ENCODE data around the gene RHOG. TPM values are rescaled to one million over a fixed set of nuclear protein-coding genes. Genes with fewer than 3 reads are reported as not detected.
A peak's percentile ranks its signal among the peaks of the same experiment; 100 is the strongest.

The RHOG gene
- total and polyA plus RNA-seq, 8 donors = 5.9 to 101 (median 34.0) TPM

DNA sequence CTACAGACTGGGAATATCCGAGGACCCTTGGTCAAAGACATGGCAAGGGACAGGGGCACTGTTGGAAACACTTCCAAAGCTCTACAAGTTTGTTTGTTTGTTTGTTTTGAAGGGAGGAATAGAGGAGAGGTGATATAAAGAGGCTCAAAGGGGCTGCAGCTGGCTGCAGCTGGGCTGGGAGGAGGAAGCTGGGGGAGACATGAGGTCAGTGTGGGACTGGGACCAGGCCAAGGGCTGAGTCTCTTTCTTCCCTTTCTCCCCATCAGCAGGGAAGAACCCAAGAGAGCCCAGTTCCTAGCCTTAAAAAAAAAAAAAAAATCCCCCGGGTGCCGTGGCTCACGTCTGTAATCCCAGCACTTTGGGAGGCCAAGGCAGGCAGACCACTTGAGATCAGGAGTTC is 5.0 kb downstream of the RHOG start:
- Histone ChIP-seq H3K27me3 (no peaks in the 10 kb centered on the region), H3K27ac (peak overlapping the region in 3 of 5 donors; percentile 10 to 98 (median 98)), H3K4me1 (peaks cover 55 to 94% (median 88%) of the 10 kb centered on the region in 4 donors), H3K9me3 (no peaks in the 10 kb centered on the region), H3K36me3 (peaks cover 0 to 6% (median 5%) of the 10 kb centered on the region in 4 donors), H3K4me3 (peak overlapping the region in 2 of 4 donors; percentile 7 to 8)
- 66 to 81% (median 68%) methylated on average over 4 of the region's 4 CpGs for WGBS, 5 donors
- DNase-seq = no peak
- TF ChIP-seq POLR2AphosphoS5 (IDR thresholded peaks at IDR 0.05) = no peak
- TF ChIP-seq, protein P1, sequence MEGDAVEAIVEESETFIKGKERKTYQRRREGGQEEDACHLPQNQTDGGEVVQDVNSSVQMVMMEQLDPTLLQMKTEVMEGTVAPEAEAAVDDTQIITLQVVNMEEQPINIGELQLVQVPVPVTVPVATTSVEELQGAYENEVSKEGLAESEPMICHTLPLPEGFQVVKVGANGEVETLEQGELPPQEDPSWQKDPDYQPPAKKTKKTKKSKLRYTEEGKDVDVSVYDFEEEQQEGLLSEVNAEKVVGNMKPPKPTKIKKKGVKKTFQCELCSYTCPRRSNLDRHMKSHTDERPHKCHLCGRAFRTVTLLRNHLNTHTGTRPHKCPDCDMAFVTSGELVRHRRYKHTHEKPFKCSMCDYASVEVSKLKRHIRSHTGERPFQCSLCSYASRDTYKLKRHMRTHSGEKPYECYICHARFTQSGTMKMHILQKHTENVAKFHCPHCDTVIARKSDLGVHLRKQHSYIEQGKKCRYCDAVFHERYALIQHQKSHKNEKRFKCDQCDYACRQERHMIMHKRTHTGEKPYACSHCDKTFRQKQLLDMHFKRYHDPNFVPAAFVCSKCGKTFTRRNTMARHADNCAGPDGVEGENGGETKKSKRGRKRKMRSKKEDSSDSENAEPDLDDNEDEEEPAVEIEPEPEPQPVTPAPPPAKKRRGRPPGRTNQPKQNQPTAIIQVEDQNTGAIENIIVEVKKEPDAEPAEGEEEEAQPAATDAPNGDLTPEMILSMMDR (IDR thresholded peaks at IDR 0.05) = no peak
- no peak for TF ChIP-seq EP300 (IDR thresholded peaks at IDR 0.05)
- TF ChIP-seq POLR2A (IDR thresholded peaks at IDR 0.05) = no peak
- intact Hi-C loops (cut with DNase I; ENCODE audit: low total_unique reads) = no loop called here

DNA sequence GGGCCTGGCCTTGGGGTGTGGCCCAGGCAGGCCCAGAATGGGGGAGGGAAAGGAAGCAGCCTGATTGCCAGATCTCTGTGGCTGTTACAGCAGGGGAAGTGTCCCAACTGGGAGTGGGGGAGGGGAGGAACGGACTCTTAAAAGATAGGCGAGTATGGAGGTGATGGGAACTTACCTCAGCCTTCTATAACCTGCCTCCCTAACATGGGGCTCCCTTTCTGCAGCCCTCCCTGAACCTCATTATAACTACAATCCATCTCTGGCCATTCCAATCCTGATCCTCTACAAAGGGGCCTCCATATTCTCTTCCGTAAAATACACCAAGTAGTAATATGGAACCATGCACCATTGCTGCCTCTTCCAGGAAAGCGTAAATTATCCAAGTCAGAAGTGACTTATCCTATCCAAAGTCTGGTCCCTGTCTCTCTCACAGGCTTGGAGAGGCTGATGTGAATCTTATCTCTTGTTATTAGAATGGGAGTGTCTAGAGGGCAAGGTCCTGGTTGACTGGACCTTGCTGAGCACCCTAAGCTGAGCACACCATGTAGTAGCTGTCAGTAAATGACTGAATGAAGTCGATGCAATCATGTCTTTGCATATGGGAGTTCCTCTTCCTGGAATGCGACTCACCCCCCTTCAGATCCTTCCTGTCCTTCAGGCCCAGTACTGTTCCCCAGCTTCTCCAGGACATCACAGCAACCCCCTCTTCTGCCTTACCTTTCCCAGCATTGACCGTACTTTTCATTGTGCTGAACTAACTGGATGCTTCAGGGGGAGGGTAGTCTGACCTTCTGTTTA is 5.9 kb downstream of the RHOG start:
- H3K27me3 ChIP-seq = no peaks in the 10 kb centered on the region
- peak overlapping the region in 2 of 4 donors; percentile 11 to 14 for H3K4me3 ChIP-seq
- H3K9me3 ChIP-seq = no peaks in the 10 kb centered on the region
- 71 to 81% (median 77%) methylated on average over 7 of the region's 7 CpGs for WGBS, 5 donors
- peak overlapping the region; percentile 21 to 98 (median 37) for H3K27ac ChIP-seq
- peak in 1 of 2 donors; percentile 40 for DNase-seq
- H3K36me3 ChIP-seq = peaks cover 5 to 14% (median 11%) of the 10 kb centered on the region in 4 donors
- H3K4me1 ChIP-seq = peaks cover 52 to 98% (median 84%) of the 10 kb centered on the region in 4 donors
- intact Hi-C loops (cut with DNase I; ENCODE audit: low total_unique reads) = no loop called here
- TF ChIP-seq EP300 (IDR thresholded peaks at IDR 0.05) (no peak), POLR2AphosphoS5 (IDR thresholded peaks at IDR 0.05) (no peak), POLR2A (IDR thresholded peaks at IDR 0.05) (no peak)
- TF ChIP-seq, protein P1 (IDR thresholded peaks at IDR 0.05) = no peak

DNA sequence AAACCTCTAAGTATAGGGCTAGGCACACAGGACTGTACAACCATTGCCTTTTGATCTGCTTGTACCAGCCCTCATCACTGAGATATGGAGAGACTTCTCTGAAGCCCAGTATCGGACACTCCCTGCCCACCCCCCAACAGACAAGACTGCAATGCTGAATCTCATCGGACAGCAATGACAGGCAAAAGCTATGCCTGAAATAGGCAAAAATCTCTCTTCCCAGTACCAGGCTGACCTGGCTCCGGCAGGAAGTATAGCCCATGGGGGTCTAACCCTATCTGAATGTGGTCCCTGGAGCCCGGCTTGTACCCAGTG is 6.5 kb downstream of the RHOG start:
- no peak for TF ChIP-seq EP300 (IDR thresholded peaks at IDR 0.05)
- TF ChIP-seq POLR2AphosphoS5 (IDR thresholded peaks at IDR 0.05) = no peak
- Histone ChIP-seq H3K36me3 (peaks cover 5 to 19% (median 16%) of the 10 kb centered on the region in 4 donors), H3K9me3 (no peaks in the 10 kb centered on the region), H3K4me3 (peak overlapping the region in 2 of 4 donors; percentile 11 to 14), H3K27me3 (no peaks in the 10 kb centered on the region), H3K27ac (peak overlapping the region; percentile 21 to 98 (median 37)), H3K4me1 (peaks cover 46 to 98% (median 79%) of the 10 kb centered on the region in 4 donors)
- WGBS, 5 donors = 61 to 86% (median 71%) methylated on average over 4 of the region's 4 CpGs
- intact Hi-C loops (cut with DNase I; ENCODE audit: low total_unique reads) = no loop called here
- no peak for DNase-seq

DNA sequence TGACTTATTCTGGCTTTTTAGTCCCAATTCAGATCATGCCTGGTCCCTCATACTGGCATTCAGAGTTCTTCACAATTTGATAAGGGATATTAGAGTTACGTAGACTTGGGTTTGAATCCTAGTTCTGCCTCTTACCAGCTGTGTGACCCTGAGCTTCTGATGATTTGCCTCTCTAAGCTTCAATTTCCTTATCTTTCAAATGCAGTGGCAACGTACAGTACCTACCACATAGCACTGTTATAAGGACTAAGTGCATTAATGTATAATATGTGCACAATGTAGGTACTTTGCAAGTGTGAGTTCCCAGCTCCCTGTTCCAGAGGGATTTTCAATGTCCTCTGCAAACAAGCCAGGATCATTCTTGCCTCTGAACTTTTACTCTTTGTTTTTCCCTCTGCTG is 7.3 kb downstream of the RHOG start:
- Histone ChIP-seq H3K4me1 (peaks cover 38 to 91% (median 70%) of the 10 kb centered on the region in 4 donors), H3K27me3 (no peaks in the 10 kb centered on the region), H3K9me3 (no peaks in the 10 kb centered on the region), H3K36me3 (peaks cover 5 to 26% (median 23%) of the 10 kb centered on the region in 4 donors), H3K4me3 (no peak overlapping the region), H3K27ac (peak overlapping the region in 3 of 5 donors; percentile 52 to 98 (median 66))
- WGBS, 5 donors = 76 to 84% (median 79%) methylated on average over 2 of the region's 2 CpGs
- intact Hi-C loops (cut with DNase I; ENCODE audit: low total_unique reads) = no loop called here
- TF ChIP-seq EP300 (IDR thresholded peaks at IDR 0.05) (no peak), POLR2AphosphoS5 (IDR thresholded peaks at IDR 0.05) (no peak), POLR2A (IDR thresholded peaks at IDR 0.05) (no peak)
- TF ChIP-seq, protein P1 (IDR thresholded peaks at IDR 0.05) = no peak
- no peak for DNase-seq

DNA sequence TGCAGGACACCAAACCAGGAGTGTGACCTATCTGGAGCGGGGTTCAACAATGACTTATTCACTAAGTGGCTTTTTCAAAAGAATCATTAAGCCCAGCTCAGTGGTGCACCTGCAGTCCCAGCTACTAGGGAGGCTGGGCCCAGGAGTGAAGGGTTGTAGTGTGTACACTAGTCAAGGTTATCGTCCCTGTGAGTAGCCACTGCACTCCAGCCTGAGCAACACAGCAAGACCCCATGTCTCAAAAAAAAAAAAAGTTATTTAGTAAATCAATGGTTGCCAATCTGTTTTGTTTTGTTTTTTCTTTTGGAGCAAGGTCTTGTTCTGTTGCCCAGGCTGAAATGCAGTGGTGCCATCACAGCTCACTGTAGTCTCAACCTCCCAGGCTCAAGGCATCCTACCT is 7.9 kb downstream of the RHOG start:
- TF ChIP-seq EP300 (IDR thresholded peaks at IDR 0.05) (no peak), POLR2A (IDR thresholded peaks at IDR 0.05) (no peak), POLR2AphosphoS5 (IDR thresholded peaks at IDR 0.05) (no peak)
- TF ChIP-seq, protein P1 (IDR thresholded peaks at IDR 0.05) = no peak
- Histone ChIP-seq H3K36me3 (peaks cover 10 to 31% (median 29%) of the 10 kb centered on the region in 4 donors), H3K4me3 (no peak overlapping the region), H3K4me1 (peaks cover 32 to 85% (median 64%) of the 10 kb centered on the region in 4 donors), H3K9me3 (no peaks in the 10 kb centered on the region), H3K27ac (peak overlapping the region; percentile 12 to 98 (median 52)), H3K27me3 (no peaks in the 10 kb centered on the region)
- DNase-seq = no peak
- intact Hi-C loops (cut with DNase I; ENCODE audit: low total_unique reads) = no loop called here
- WGBS, 5 donors = 76 to 88% (median 78%) methylated on average over 2 of the region's 2 CpGs

Measured in stomach (tissue), 9 donors.